ENCODE data around the gene ADCY2.

The ADCY2 gene

GRCh38 chr5:7874639-7875038 lies 478.7 kb downstream of the ADCY2 start:
- TF ChIP-seq CTCF (IDR thresholded peaks at IDR 0.05; ENCODE audit: insufficient read depth, low read length, poor library complexity, severe bottlenecking): no peak
- H3K36me3 ChIP-seq (ENCODE audit: control insufficient read depth, insufficient read depth, low read length): peaks cover 8% of the 10 kb centered on the region
- no peak for DNase-seq (ENCODE audit: extremely low read depth, insufficient read length)
- no peaks in the 10 kb centered on the region for H3K27me3 ChIP-seq (replicated peaks; ENCODE audit: control insufficient read depth, insufficient read depth, low read length)
- no peak overlapping the region for H3K4me3 ChIP-seq (replicated peaks; ENCODE audit: low read depth, low read length)

GRCh38 chr5:7875151-7875550 lies 479.2 kb downstream of the ADCY2 start:
- Histone ChIP-seq H3K36me3 (ENCODE audit: control insufficient read depth, insufficient read depth, low read length) (peaks cover 13% of the 10 kb centered on the region), H3K4me3 (replicated peaks; ENCODE audit: low read depth, low read length) (no peak overlapping the region), H3K27me3 (replicated peaks; ENCODE audit: control insufficient read depth, insufficient read depth, low read length) (no peaks in the 10 kb centered on the region)
- TF ChIP-seq CTCF (IDR thresholded peaks at IDR 0.05; ENCODE audit: insufficient read depth, low read length, poor library complexity, severe bottlenecking): no peak
- DNase-seq (ENCODE audit: extremely low read depth, insufficient read length): no peak

GRCh38 chr5:7876867-7877266 lies 480.9 kb downstream of the ADCY2 start:
- no peak for DNase-seq (ENCODE audit: extremely low read depth, insufficient read length)
- peaks cover 17% of the 10 kb centered on the region for H3K36me3 ChIP-seq (ENCODE audit: control insufficient read depth, insufficient read depth, low read length)
- no peak for TF ChIP-seq CTCF (IDR thresholded peaks at IDR 0.05; ENCODE audit: insufficient read depth, low read length, poor library complexity, severe bottlenecking)
- H3K4me3 ChIP-seq (replicated peaks; ENCODE audit: low read depth, low read length): no peak overlapping the region
- no peaks in the 10 kb centered on the region for H3K27me3 ChIP-seq (replicated peaks; ENCODE audit: control insufficient read depth, insufficient read depth, low read length)

- H3K4me3 ChIP-seq (replicated peaks; ENCODE audit: low read depth, low read length): no peak overlapping the region
- DNase-seq (ENCODE audit: extremely low read depth, insufficient read length): no peak
- no peaks in the 10 kb centered on the region for H3K27me3 ChIP-seq (replicated peaks; ENCODE audit: control insufficient read depth, insufficient read depth, low read length)
- no peak for TF ChIP-seq CTCF (IDR thresholded peaks at IDR 0.05; ENCODE audit: insufficient read depth, low read length, poor library complexity, severe bottlenecking)
- peaks cover 19% of the 10 kb centered on the region for H3K36me3 ChIP-seq (ENCODE audit: control insufficient read depth, insufficient read depth, low read length)
These were observed 481.9 kb downstream of the ADCY2 start for GRCh38 chr5:7877851-7878250.

GRCh38 chr5:7878381-7878873 lies 482.5 kb downstream of the ADCY2 start:
- no peak for TF ChIP-seq CTCF (IDR thresholded peaks at IDR 0.05; ENCODE audit: insufficient read depth, low read length, poor library complexity, severe bottlenecking)
- Histone ChIP-seq H3K27me3 (replicated peaks; ENCODE audit: control insufficient read depth, insufficient read depth, low read length) (no peaks in the 10 kb centered on the region), H3K36me3 (ENCODE audit: control insufficient read depth, insufficient read depth, low read length) (peaks cover 22% of the 10 kb centered on the region), H3K4me3 (replicated peaks; ENCODE audit: low read depth, low read length) (no peak overlapping the region)
- peak; percentile 49 for DNase-seq (ENCODE audit: extremely low read depth, insufficient read length)

All from GM06990 (cell line).